H9 (cell line): ENCODE results near the gene TBXAS1. TPM values are rescaled to one million over a fixed set of nuclear protein-coding genes. Genes with fewer than 3 reads are reported as not detected.

Experiments used
- DNase-seq: peaks from one replicate; pipeline ENCODE4 v3.0.0-alpha.2; 2017
- H2AFZ ChIP-seq: one replicate; pipeline ENCODE4 v1.6.1; 2013; ENCODE audit warnings: mild to moderate bottlenecking, low read length, control low read depth, moderate library complexity
- H2AK5ac ChIP-seq: 2 replicates; pipeline ENCODE4 v1.6.1; 2013; ENCODE audit warnings: low read length, control low read depth, mixed read lengths; ENCODE audit not compliant: insufficient read length
- H2BK120ac ChIP-seq: one replicate; pipeline ENCODE4 v1.6.1; 2013; ENCODE audit warnings: low read depth, mild to moderate bottlenecking, low read length, control low read depth, inconsistent platforms; ENCODE audit not compliant: poor library complexity, severe bottlenecking
- H2BK12ac ChIP-seq: 2 replicates; pipeline ENCODE4 v1.6.1; 2013; ENCODE audit warnings: low read length, control low read depth, mixed read lengths, low read depth; ENCODE audit not compliant: insufficient read length
- H2BK15ac ChIP-seq: 2 replicates; pipeline ENCODE4 v1.6.1; 2013; ENCODE audit warnings: low read depth, low read length, control low read depth
- H2BK20ac ChIP-seq: one replicate; pipeline ENCODE4 v1.6.1; 2013; ENCODE audit warnings: low read depth, mild to moderate bottlenecking, low read length, control low read depth, inconsistent platforms; ENCODE audit not compliant: poor library complexity, severe bottlenecking
- H2BK5ac ChIP-seq: 2 replicates; pipeline ENCODE4 v1.6.1; 2013; ENCODE audit warnings: low read length, control low read depth, mixed read lengths; ENCODE audit not compliant: insufficient read length
- H3K14ac ChIP-seq: 2 replicates; pipeline ENCODE4 v1.6.1; 2013; ENCODE audit warnings: low read length, control low read depth; ENCODE audit not compliant: insufficient read depth
- H3K18ac ChIP-seq: 2 replicates; pipeline ENCODE4 v1.6.1; 2013; ENCODE audit warnings: low read depth, mild to moderate bottlenecking, mixed read lengths, low read length, control low read depth; ENCODE audit not compliant: insufficient read length
- H3K23ac ChIP-seq: 2 replicates; pipeline ENCODE4 v1.6.1; 2013; ENCODE audit warnings: low read length, control low read depth, mixed read lengths, low read depth; ENCODE audit not compliant: insufficient read length
- H3K23me2 ChIP-seq: 2 replicates; pipeline ENCODE4 v1.6.1; 2013; ENCODE audit warnings: low read depth, mild to moderate bottlenecking, mixed read lengths, low read length, control low read depth; ENCODE audit not compliant: insufficient read length, poor library complexity, severe bottlenecking
- H3K27ac ChIP-seq: 2 replicates; pipeline ENCODE4 v1.5.1; 2013; ENCODE audit warnings: low read length, control low read depth, mixed read lengths, low read depth; ENCODE audit not compliant: insufficient read length
- H3K27me3 ChIP-seq: 2 replicates; pipeline ENCODE4 v1.6.1; 2013; ENCODE audit warnings: low read length, control low read depth, inconsistent platforms; ENCODE audit not compliant: insufficient read depth
- H3K4ac ChIP-seq: 2 replicates; pipeline ENCODE4 v1.6.1; 2013; ENCODE audit warnings: low read depth, mild to moderate bottlenecking, control low read depth, inconsistent platforms, low read length, moderate library complexity
- H3K4me1 ChIP-seq: 2 replicates; pipeline ENCODE4 v1.6.1; 2013; ENCODE audit warnings: low read length, control low read depth, inconsistent platforms; ENCODE audit not compliant: insufficient read depth
- H3K4me2 ChIP-seq: 2 replicates; pipeline ENCODE4 v1.6.1; 2013; ENCODE audit warnings: low read length, control low read depth, mixed read lengths; ENCODE audit not compliant: insufficient read length, insufficient read depth
- H3K56ac ChIP-seq: 2 replicates; pipeline ENCODE4 v1.6.1; 2013; ENCODE audit warnings: low read depth, mild to moderate bottlenecking, mixed read lengths, low read length, control low read depth; ENCODE audit not compliant: insufficient read length
- H3K79me1 ChIP-seq: 2 replicates; pipeline ENCODE4 v1.6.1; 2013; ENCODE audit warnings: low read depth, mild to moderate bottlenecking, moderate library complexity, low read length, control low read depth, inconsistent platforms; ENCODE audit not compliant: insufficient read depth, poor library complexity, severe bottlenecking
- H3K79me2 ChIP-seq: 2 replicates; pipeline ENCODE4 v1.6.1; 2013; ENCODE audit warnings: low read length, control low read depth, inconsistent platforms; ENCODE audit not compliant: insufficient read depth
- H3K9ac ChIP-seq: 2 replicates; pipeline ENCODE4 v1.6.1; 2013; ENCODE audit warnings: low read length, control low read depth, mixed read lengths; ENCODE audit not compliant: insufficient read length; ENCODE audit errors: extremely low read depth
- H3K9me3 ChIP-seq: one replicate; pipeline ENCODE4 v1.6.1; 2013; ENCODE audit warnings: low read depth, low read length, inconsistent platforms; ENCODE audit not compliant: control insufficient read depth
- H3T11ph ChIP-seq: one replicate; pipeline ENCODE4 v1.6.1; 2013; ENCODE audit warnings: mild to moderate bottlenecking, low read length, control low read depth, inconsistent platforms
- H4K20me1 ChIP-seq: one replicate; pipeline ENCODE4 v1.6.1; 2013; ENCODE audit not compliant: control insufficient read depth, insufficient read length, insufficient read depth
- H4K5ac ChIP-seq: 2 replicates; pipeline ENCODE4 v1.6.1; 2013; ENCODE audit warnings: low read depth, mild to moderate bottlenecking, mixed read lengths, low read length, control low read depth; ENCODE audit not compliant: insufficient read length
- H4K8ac ChIP-seq: replicated peaks from 2 replicates; pipeline ENCODE4 v1.6.1; 2013; ENCODE audit warnings: low read length, control low read depth, mixed read lengths, low read depth; ENCODE audit not compliant: insufficient read length
- H4K91ac ChIP-seq: 2 replicates; pipeline ENCODE4 v1.6.1; 2013; ENCODE audit warnings: low read depth, mild to moderate bottlenecking, moderate library complexity, mixed read lengths, low read length, control low read depth; ENCODE audit not compliant: insufficient read length
- H3K27ac Mint-ChIP-seq, 3 experiments: 2 replicates in 2 of 3; 3 replicates in 1 of 3; pipeline ENCODE4 v1.8.0; 2020 to 2021; ENCODE audit warnings: mixed read lengths in 3 of 3, mild to moderate bottlenecking in 1 of 3, moderate library complexity in 1 of 3
- H3K27me3 Mint-ChIP-seq: 2 replicates; pipeline ENCODE4 v1.8.0; 2021; ENCODE audit warnings: low read depth, mild to moderate bottlenecking, moderate library complexity, mixed read lengths
- H3K36me3 Mint-ChIP-seq, 3 experiments: 2 replicates in 2 of 3; 3 replicates in 1 of 3; pipeline ENCODE4 v1.8.0; 2020 to 2021; ENCODE audit warnings: low read depth in 3 of 3, mixed read lengths in 3 of 3; ENCODE audit not compliant: insufficient read depth in 1 of 3
- H3K4me1 Mint-ChIP-seq, 2 experiments: 2 replicates each; pipeline ENCODE4 v1.8.0; 2020; ENCODE audit warnings: mixed read lengths in 2 of 2
- H3K4me3 Mint-ChIP-seq, 2 experiments: 2 replicates in 1 of 2; 3 replicates in 1 of 2; pipeline ENCODE4 v1.8.0; 2020 to 2021; ENCODE audit warnings: mild to moderate bottlenecking in 2 of 2, mixed read lengths in 2 of 2, moderate library complexity in 1 of 2
- H3K9me3 Mint-ChIP-seq, 2 experiments: 2 replicates in 1 of 2; 3 replicates in 1 of 2; pipeline ENCODE4 v1.8.0; 2020; ENCODE audit warnings: mild to moderate bottlenecking in 2 of 2, mixed read lengths in 2 of 2, moderate library complexity in 1 of 2
- WGBS: extraction: QIAGEN DNeasy Blood & Tissue Kit; methylation state at CpG from one replicate; pipeline ENCODE4 v1.1.7; 2013; ENCODE audit warnings: missing lambda C conversion rate, low lambda C conversion rate, mixed read lengths; ENCODE audit not compliant: insufficient read length; ENCODE audit errors: extremely low coverage; 5-methylcytosine and 5-hydroxymethylcytosine counted together
- total RNA-seq: library from RNA; stranded (reverse); gene quantifications from 2 replicates; pipeline ENCODE4 v1.2.1, GENCODE V29; 2021
- TF ChIP-seq, protein P1 (sequence below): fragments of 200-600 bp; sonication (generic); conservative IDR thresholded peaks from 3 replicates; pipeline ENCODE4 v1.8.0; 2021; ENCODE audit warnings: antibody characterized with exemption, mild to moderate bottlenecking

Gene TBXAS1
- total RNA-seq, 1 experiment from 2014 or later = 0.39 TPM

DNA sequence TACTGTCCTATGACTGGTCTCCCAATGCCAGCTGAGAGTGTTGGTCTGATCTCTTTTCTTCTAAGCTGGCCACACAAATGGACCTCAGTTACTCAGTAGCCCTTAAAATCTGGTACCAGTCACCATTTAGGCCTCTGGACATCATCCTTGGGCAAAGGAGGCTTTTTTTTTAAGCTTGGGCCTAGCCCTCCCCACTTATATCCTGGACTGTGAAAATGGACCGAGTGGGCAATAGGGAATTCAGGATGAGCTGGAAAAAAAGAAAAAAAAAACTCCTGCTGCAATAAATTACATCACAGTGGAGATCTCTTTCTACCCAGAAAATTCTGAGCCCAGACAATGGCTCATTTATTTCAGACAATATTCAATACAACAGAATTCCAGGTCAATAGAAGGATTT, 165.3 kb downstream of the TBXAS1 start:
- Mint-ChIP-seq H3K9me3 (no peaks in the 10 kb centered on the region), H3K4me1 (peaks cover 10 to 13% of the 10 kb centered on the region in 2 experiments), H3K36me3 (no peaks in the 10 kb centered on the region), H3K27ac (no peak overlapping the region), H3K27me3 (peaks cover 3% of the 10 kb centered on the region; the same call in 1 of the 2 replicates), H3K4me3 (no peak overlapping the region)
- Histone ChIP-seq H3K4me2 (no peak overlapping the region), H3K14ac (no peak overlapping the region), H3K18ac (no peak overlapping the region), H2BK120ac (no peak overlapping the region), H2BK20ac (no peak overlapping the region), H3K56ac (no peak overlapping the region), H2AFZ (no peak overlapping the region), H3K9me3 (no peaks in the 10 kb centered on the region), H3K23me2 (no peaks in the 10 kb centered on the region), H2BK5ac (no peak overlapping the region), H3K4me1 (no peaks in the 10 kb centered on the region), H3K4ac (no peak overlapping the region), H4K5ac (no peak overlapping the region), H2BK15ac (no peak overlapping the region), H3K27me3 (no peaks in the 10 kb centered on the region), H3K79me1 (no peaks in the 10 kb centered on the region), H3K23ac (no peak overlapping the region), H4K8ac (no peak overlapping the region), H4K91ac (no peak overlapping the region), H4K20me1 (no peaks in the 10 kb centered on the region), H3K9ac (no peak overlapping the region), H3K79me2 (no peaks in the 10 kb centered on the region), H3T11ph (no peak overlapping the region), H2AK5ac (no peak overlapping the region), H2BK12ac (no peak overlapping the region), H3K27ac (no peak overlapping the region)
- TF ChIP-seq, protein P1, sequence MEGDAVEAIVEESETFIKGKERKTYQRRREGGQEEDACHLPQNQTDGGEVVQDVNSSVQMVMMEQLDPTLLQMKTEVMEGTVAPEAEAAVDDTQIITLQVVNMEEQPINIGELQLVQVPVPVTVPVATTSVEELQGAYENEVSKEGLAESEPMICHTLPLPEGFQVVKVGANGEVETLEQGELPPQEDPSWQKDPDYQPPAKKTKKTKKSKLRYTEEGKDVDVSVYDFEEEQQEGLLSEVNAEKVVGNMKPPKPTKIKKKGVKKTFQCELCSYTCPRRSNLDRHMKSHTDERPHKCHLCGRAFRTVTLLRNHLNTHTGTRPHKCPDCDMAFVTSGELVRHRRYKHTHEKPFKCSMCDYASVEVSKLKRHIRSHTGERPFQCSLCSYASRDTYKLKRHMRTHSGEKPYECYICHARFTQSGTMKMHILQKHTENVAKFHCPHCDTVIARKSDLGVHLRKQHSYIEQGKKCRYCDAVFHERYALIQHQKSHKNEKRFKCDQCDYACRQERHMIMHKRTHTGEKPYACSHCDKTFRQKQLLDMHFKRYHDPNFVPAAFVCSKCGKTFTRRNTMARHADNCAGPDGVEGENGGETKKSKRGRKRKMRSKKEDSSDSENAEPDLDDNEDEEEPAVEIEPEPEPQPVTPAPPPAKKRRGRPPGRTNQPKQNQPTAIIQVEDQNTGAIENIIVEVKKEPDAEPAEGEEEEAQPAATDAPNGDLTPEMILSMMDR = no peak
- DNase-seq = no peak
- no CpG with 5 or more reads among the region's 1 CpG for WGBS
